Right cardiac atrium (tissue), 5 donors: ENCODE measurements around the gene SLC26A8. TPM values are rescaled to one million over a fixed set of nuclear protein-coding genes. Genes with fewer than 3 reads are reported as not detected.

Source experiments
- ATAC-seq, 2 donors: fragments of 200-7000 bp; cut with Tn5 transposase; one replicate each; pipeline versions ENCODE4 v1.8.0 to v1.9.1; 2020; ENCODE audit warnings: moderate library complexity in 2 of 2, mild to moderate bottlenecking in 1 of 2
- DNase-seq, 3 donors: peaks; one replicate each; pipeline ENCODE4 v3.0.0-alpha.2; 2020
- H3K27ac ChIP-seq: one replicate; pipeline ENCODE4 v1.5.1; 2013; ENCODE audit warnings: mild to moderate bottlenecking, low read length, control low read depth, moderate library complexity
- H3K27me3 ChIP-seq: one replicate; pipeline ENCODE4 v1.6.1; 2013; ENCODE audit not compliant: control insufficient read depth, insufficient read depth
- H3K4me1 ChIP-seq: one replicate; pipeline ENCODE4 v1.6.1; 2013; ENCODE audit warnings: low read length; ENCODE audit not compliant: control insufficient read depth, insufficient read depth
- H3K4me3 ChIP-seq: one replicate; pipeline ENCODE4 v1.5.1; 2013; ENCODE audit warnings: low read length, control low read depth
- H3K9me3 ChIP-seq: one replicate; pipeline ENCODE4 v1.6.1; 2013; ENCODE audit warnings: low read length; ENCODE audit not compliant: control insufficient read depth
- WGBS: extraction: QIAGEN DNeasy Blood & Tissue Kit; methylation state at CpG from one replicate; pipeline ENCODE4 v1.1.7; 2013; 5-methylcytosine and 5-hydroxymethylcytosine counted together
- intact Hi-C, 4 donors: fragments of 100-400 bp; cut with DNase I; formaldehyde crosslinking; loops; one replicate each; pipeline versions ENCODE4 v1.11.0 to v1.14.0; 2022 to 2023
- polyA plus RNA-seq: library from polyadenylated mRNA; stranded (reverse); fragments of 200-250 nt; gene quantifications from one replicate; pipeline ENCODE4 v1.2.3, GENCODE V29; 2013
- total RNA-seq, 4 donors: library from RNA; stranded (reverse); fragmentation: NEBNext Ultra II Directional; extraction: Animal tissue kit (Norgen Biotek cat#: 25700); gene quantifications; one replicate each; pipeline ENCODE4 v1.2.1, GENCODE V29; 2021
- donor health status: healthy with polysubstance abuse.
- donor health status: DM: no; HTN: yes; CAD: no.
- donor health status: DM: no; HTN: no; CAD: no.
- donor health status: DM: no; HTN: yes; CAD: no; lungs with severe emphysema.
- donor health status: DM: yes; HTN: yes; CAD: no.

The SLC26A8 gene
- total and polyA plus RNA-seq, 5 donors = 0.29 TPM; not detected in 4

DNA sequence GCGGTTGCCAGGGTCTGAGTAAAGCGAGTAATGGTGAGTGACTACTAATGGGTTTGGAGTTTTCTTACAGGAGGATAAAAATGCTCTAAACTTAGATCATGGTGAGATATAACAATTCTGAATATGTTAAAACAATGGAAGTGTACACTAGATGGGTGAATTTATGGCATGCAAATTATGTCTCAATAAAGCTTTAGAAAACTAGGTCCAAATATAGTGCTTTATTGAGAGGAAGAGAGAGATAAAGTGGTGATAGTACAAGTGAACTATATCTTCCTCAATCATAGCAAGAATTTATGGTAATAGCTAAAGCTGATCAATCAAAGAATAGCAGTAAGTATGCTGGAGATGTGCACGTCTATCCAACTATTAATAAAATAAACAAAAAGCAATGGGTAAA is 127.4 kb downstream of the SLC26A8 start:
- H3K4me1 ChIP-seq = no peaks in the 10 kb centered on the region
- WGBS = 96% methylated on average over 3 of the region's 3 CpGs
- ATAC-seq (no peak), DNase-seq (no peak)
- no peak overlapping the region for H3K4me3 ChIP-seq
- H3K27me3 ChIP-seq = no peaks in the 10 kb centered on the region
- no peak overlapping the region for H3K27ac ChIP-seq
- intact Hi-C loops = no loop called here
- no peaks in the 10 kb centered on the region for H3K9me3 ChIP-seq

DNA sequence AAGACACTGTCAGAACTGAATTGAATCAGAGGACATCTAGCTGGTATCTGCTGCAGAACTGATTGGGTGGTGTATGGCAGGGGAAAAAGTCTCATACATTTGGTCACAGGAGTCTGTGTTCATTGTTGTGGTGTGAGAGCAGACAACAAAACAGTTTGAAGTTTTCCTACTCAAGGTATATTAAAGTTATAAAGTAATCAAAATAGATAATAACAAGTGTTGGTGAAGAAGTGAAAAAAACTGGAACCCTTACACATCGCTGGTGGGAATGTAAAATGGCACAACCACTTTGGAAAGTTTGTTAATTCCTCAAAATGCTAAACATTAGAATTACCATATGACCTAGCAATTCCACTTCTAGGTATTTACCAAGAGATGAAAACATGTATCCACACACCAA is 128.2 kb downstream of the SLC26A8 start:
- Histone ChIP-seq H3K27ac (no peak overlapping the region), H3K9me3 (no peaks in the 10 kb centered on the region), H3K4me3 (no peak overlapping the region), H3K27me3 (no peaks in the 10 kb centered on the region), H3K4me1 (no peaks in the 10 kb centered on the region)
- intact Hi-C loops = no loop called here
- ATAC-seq (no peak), DNase-seq (no peak)
- 95% methylated on average over 1 of the region's 1 CpG for WGBS

DNA sequence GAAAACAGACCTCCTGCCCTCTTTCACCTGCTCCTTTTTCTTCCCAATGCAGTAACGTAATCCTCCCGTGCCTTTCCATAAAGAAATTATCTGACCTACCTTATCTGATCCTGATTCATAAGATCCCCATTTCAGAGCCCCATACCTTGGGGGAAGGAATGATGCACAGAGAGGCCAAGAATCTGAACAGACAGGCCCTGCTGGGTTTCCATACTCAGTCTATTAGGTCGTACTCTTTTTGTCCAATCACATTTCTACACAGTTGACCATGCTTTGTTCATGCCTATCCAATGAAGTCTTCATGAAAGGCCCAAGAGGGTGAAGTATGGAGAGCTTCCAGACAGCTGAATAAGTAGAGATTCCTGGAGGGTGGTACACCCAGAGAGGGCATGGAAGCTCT is 128.9 kb downstream of the SLC26A8 start:
- H3K27me3 ChIP-seq = no peaks in the 10 kb centered on the region
- H3K4me1 ChIP-seq = no peaks in the 10 kb centered on the region
- WGBS = 91% methylated on average over 3 of the region's 3 CpGs
- ATAC-seq (no peak), DNase-seq (no peak)
- H3K9me3 ChIP-seq = no peaks in the 10 kb centered on the region
- intact Hi-C loops = no loop called here
- H3K4me3 ChIP-seq = no peak overlapping the region
- H3K27ac ChIP-seq = no peak overlapping the region

DNA sequence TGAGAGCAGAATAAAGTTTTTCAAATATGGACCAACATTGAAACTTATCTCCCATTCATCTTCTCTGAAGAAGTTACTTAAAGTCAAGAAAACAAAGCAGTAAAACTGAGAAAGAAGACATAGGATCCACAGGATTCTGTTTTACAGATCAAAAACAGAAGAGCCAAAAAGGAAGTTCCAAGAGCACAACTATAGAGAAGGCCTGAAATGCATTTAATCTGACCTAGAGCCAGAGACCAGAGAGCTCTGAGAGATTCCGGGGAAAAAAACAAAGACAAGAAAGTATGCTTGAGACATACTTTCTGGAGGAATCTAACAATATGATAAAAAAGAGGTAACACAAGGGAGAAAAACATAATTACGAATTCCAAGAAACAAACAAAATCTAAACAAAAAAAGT is 129.7 kb downstream of the SLC26A8 start:
- intact Hi-C loops = no loop called here
- ATAC-seq = no peak
- Histone ChIP-seq H3K9me3 (no peaks in the 10 kb centered on the region), H3K4me3 (no peak overlapping the region), H3K27ac (no peak overlapping the region), H3K27me3 (no peaks in the 10 kb centered on the region), H3K4me1 (no peaks in the 10 kb centered on the region)
- WGBS = 73% methylated on average over 2 of the region's 2 CpGs
- no peak for DNase-seq

Other genes with a start within 250 kb of the SLC26A8 start
- not detected for gene CLPSL2, start 248.0 kb downstream of the SLC26A8 start, total RNA-seq
- not detected for gene CLPSL2, start 248.0 kb downstream of the SLC26A8 start, polyA plus RNA-seq
- not detected for gene CLPSL1, start 243.6 kb downstream of the SLC26A8 start, total RNA-seq
- gene CLPSL1, start 243.6 kb downstream of the SLC26A8 start, polyA plus RNA-seq = not detected
- not detected for gene CLPS, start 227.3 kb downstream of the SLC26A8 start, total RNA-seq
- gene CLPS, start 227.3 kb downstream of the SLC26A8 start, polyA plus RNA-seq = not detected
- not detected for gene LHFPL5, start 219.3 kb downstream of the SLC26A8 start, total RNA-seq
- not detected for gene LHFPL5, start 219.3 kb downstream of the SLC26A8 start, polyA plus RNA-seq
- 10 to 100 TPM; 20.1 to 24.0 (median 21.3) TPM for gene SRPK1, start 103.5 kb downstream of the SLC26A8 start, total RNA-seq
- gene SRPK1, start 103.5 kb downstream of the SLC26A8 start, polyA plus RNA-seq = 7.8 TPM
- 10 to 100 TPM; 27.8 to 37.0 (median 33.7) TPM for gene MAPK14, start 3.2 kb upstream of the SLC26A8 start, total RNA-seq
- gene MAPK14, start 3.2 kb upstream of the SLC26A8 start, polyA plus RNA-seq = 12.4 TPM
- gene MAPK13, start 105.9 kb upstream of the SLC26A8 start, total RNA-seq = 1 to 10 TPM; 1.7 to 4.0 (median 2.4) TPM
- 1.4 TPM for gene MAPK13, start 105.9 kb upstream of the SLC26A8 start, polyA plus RNA-seq
- gene BRPF3, start 172.1 kb upstream of the SLC26A8 start, total RNA-seq = 10 to 100 TPM; 22.1 to 29.8 (median 23.7) TPM
- 13.8 TPM for gene BRPF3, start 172.1 kb upstream of the SLC26A8 start, polyA plus RNA-seq
- not detected for gene PNPLA1, start 245.4 kb upstream of the SLC26A8 start, total RNA-seq
- not detected for gene PNPLA1, start 245.4 kb upstream of the SLC26A8 start, polyA plus RNA-seq